G401.6 (cell line): ENCODE data around the gene CHI3L2.

Experiments
- FAIRE-seq: peaks from 2 replicates; lab custom pipeline; 2012; peaks lifted over from hg19 to GRCh38; lab: Jason Lieb, UNC

The CHI3L2 gene, protein sequence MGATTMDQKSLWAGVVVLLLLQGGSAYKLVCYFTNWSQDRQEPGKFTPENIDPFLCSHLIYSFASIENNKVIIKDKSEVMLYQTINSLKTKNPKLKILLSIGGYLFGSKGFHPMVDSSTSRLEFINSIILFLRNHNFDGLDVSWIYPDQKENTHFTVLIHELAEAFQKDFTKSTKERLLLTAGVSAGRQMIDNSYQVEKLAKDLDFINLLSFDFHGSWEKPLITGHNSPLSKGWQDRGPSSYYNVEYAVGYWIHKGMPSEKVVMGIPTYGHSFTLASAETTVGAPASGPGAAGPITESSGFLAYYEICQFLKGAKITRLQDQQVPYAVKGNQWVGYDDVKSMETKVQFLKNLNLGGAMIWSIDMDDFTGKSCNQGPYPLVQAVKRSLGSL

GRCh38 chr1:111227434-111227833 is at the start of gene CHI3L2:
Gene CHI3L2, plus strand, starts transcription at chr1:111227713. Its CDS starts 17 bp downstream, at chr1:111227730.
- no peak for FAIRE-seq

DNA sequence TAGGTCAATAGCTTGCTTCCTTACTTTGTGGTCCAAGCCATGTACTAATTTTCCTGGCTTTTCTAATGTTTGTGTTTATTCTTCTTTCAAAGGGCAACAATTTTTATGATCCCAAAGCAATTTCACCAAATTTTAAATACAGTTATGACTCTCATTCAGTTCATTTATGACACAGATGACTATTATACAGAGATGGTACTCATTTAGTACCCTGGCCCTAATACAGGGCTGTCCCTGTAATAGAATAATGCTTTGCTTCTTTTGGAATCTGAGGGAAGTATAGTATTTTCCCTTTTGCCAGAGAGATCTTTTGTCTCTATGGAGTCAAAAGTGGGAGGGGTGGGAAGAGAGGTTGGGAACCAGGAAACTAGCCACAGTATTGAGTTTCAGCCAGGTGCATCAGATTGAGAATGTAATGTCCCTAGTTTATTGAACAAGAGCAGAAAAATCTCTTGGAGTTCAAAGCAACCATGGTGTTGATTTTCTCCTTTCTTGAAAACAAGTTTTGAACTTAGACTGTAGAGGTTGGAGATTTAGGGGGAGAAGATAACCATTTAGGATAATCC is 47.5 kb upstream of the CHI3L2 start:
- FAIRE-seq: no peak

DNA sequence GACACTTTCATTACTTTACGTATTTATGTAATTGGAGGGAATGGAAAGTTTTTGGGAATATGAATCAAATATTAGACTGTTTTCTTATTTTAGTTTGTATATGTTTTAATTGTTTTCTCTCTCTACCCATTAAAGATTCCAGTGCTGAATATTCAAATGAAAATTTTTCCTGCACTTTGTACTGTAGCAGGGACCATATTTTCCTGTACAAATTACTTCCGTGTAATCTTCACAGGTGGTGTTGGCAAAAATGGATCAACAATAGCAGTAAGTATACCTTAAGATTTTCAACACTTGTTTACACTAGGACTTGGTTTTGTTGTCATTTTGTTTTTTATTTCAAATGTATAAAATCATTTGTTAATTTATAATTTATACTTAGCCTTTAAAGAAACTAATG is 45.5 kb upstream of the CHI3L2 start:
- peak; percentile 19 for FAIRE-seq

DNA sequence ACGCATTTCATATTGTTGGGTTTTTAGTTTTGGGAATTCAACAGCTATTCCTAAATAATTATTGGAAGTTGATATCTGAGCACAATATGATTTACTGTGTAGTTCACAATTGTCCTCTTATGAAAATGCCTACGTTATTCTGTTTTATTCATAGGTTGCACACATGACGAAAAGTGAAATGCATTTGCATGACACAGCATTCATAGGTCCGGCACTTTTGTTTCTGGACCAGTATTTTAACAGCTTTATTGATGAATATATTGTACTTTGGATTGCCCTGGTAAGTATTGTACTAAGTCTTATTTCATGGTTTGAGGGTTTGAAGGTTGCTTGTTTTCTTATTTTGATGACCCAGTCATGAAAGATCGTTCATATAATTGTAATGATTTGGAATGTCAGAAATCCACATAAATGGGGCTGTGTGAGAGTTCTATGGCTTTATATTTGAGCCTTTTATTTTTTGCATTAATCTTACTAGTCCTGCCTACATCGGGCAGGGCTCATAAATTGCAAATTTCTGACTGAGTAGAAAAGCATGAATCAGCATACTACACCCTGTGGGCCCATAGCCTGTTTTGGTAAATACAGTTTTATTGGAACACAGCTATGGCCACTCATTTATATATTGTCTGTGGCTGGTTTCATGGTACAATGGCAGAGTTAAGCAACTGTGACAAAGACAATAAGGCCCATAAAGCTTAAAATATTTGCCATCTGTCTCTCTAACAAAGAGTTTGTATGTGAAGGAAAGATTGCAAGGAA is 44.0 kb upstream of the CHI3L2 start:
- FAIRE-seq: no peak

DNA sequence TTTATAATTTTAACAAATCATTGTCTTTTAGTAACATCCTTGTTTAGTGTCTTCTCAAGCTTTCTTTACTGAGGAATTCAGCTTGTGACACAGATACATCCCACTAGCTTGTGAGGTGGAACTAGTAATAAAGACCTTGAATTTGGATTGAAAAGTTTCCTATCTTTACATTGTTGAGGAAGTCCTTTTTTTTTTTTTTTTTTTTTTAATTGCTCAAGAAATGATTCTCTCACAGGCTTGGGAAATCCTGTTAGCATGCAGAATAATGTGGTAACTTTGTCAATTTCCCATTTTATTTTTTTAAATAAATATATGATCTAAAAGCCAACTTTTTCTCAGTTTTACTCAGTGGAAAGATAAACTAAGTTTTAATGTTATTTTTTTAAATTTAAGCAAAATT is 42.9 kb upstream of the CHI3L2 start:
- FAIRE-seq: no peak

DNA sequence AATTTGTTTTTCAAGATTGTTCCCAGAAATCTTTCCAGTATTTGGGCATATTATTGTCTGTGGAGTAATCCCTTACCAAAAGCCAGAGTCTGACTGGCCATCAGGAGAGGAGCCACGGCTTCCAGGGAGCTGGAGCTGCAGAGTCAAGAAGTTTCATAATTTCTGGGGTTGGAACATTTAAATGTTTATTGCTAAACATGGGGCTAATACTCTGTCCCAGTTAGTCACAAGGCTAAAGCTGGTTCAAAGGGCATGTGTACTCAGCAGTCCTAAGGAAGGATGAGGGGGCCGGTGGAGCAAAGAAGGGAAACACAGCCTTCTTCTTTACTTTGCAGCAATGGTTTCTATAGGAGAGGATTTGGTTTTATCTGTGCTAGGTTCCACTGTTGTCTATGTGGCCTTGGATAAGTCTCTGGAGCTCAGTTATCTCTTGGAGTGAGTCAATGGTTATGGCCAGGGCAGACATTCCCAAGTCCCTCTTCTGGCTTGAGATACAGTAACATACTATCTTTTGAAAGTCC is 36.5 kb upstream of the CHI3L2 start:
- FAIRE-seq: no peak

- FAIRE-seq: no peak
Observed at GRCh38 chr1:111191496-111191895, 36.0 kb upstream of the CHI3L2 start.

- FAIRE-seq: no peak
Observed at GRCh38 chr1:111192074-111192473, 35.4 kb upstream of the CHI3L2 start.

DNA sequence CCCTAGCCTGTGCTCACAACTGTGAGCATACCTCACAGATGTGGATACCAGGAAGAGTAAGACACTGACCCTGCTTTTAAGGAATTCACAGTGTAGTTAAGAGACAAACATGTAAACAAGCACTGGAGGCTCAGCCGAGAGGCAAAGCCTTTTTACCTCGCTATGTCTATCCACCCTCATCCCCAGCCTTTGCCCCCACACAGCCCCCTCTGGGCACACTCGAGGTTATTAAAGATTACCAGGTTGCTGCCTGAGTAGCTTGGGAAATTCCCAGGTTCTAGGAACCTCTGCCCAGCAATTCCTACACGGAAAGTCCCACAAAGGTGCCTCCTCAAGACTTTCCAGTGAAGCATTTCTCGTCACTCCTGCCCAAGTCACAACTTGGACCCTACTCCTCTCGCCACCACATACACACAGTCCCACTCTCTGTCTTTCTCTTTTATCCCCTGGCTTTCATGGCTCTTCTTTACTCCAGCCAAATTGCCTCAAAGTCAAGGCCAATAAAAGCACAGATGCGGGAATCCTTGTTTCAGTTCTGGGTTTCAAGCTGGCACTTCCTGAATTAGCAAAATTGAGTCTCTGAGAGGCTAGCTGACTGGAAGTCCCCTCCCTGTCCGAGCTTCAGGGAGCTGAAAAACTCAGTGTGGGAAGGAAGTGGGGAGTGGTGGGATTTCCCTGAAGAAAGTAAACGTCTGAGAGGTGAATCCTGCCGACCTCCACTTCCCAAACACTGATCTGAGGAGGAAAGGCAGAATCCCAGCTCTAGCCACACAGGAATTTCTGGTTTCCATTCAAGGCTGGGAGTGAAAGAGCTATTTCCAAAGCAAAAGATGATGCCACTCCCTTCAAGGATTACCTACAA is 34.6 kb upstream of the CHI3L2 start:
- no peak for FAIRE-seq

- FAIRE-seq: no peak
Observed at GRCh38 chr1:111193712-111194480, 33.6 kb upstream of the CHI3L2 start.

GRCh38 chr1:111195002-111195684 is 32.4 kb upstream of the CHI3L2 start:
- no peak for FAIRE-seq

DNA sequence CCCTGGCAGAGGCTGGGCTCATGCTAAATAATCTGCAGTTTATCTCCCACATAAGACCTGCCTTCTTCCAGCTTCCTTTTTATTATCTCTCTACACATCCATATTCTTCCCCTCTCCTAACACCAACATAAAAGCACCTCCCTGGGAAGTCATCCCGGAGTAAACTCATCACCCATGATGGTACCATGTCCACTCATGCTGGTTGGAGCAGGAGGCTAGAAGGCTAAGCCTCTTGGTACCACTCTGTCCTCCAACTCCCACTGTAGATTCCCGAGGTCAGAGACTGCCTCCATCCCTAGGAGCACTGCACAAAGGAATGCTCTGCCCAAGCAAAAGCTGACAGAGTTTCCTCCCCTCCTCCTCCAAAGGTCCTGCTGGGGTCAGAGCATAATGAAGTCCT is 31.3 kb upstream of the CHI3L2 start:
- FAIRE-seq: no peak

GRCh38 chr1:111197598-111198284 is 29.8 kb upstream of the CHI3L2 start:
- FAIRE-seq: no peak

DNA sequence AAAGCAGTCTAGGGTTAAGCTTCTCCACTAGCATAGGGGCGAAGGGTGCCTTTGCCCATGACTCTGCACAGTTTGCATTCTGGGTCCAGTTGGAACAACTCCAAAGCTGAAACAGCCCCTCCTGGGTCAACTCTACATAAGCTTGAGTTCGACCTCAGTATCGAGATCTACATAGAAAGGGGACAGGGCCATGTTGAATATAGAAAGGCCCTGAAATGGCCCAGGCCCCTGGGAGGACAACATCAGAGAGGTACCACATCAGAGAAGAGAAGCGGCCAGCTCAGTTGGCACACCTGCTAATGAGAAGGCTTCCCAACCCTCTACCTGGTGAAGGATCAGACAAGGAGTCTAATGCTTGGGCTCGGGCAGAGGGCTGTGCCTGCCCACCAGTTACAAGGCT is 28.7 kb upstream of the CHI3L2 start:
- no peak for FAIRE-seq

DNA sequence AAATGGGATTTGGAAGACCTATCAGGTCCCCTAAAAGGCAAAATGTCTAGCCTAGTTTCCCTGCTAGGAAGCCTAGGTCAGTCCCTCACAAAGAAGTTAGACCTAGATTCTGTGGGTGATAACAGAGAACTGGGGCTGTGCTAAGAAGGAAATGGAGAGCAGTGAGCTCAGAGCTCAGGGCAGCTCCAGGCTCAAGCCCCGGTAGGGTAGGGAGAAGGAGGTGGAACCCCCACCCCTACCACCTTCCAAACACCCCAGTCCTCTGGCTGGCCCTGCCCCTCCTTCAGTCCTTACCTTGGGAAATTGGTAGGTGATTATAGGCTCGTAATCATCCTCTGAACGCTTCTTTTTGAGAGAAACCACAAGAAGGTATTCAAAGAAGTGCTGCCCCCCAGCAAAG is 28.2 kb upstream of the CHI3L2 start:
- no peak for FAIRE-seq

DNA sequence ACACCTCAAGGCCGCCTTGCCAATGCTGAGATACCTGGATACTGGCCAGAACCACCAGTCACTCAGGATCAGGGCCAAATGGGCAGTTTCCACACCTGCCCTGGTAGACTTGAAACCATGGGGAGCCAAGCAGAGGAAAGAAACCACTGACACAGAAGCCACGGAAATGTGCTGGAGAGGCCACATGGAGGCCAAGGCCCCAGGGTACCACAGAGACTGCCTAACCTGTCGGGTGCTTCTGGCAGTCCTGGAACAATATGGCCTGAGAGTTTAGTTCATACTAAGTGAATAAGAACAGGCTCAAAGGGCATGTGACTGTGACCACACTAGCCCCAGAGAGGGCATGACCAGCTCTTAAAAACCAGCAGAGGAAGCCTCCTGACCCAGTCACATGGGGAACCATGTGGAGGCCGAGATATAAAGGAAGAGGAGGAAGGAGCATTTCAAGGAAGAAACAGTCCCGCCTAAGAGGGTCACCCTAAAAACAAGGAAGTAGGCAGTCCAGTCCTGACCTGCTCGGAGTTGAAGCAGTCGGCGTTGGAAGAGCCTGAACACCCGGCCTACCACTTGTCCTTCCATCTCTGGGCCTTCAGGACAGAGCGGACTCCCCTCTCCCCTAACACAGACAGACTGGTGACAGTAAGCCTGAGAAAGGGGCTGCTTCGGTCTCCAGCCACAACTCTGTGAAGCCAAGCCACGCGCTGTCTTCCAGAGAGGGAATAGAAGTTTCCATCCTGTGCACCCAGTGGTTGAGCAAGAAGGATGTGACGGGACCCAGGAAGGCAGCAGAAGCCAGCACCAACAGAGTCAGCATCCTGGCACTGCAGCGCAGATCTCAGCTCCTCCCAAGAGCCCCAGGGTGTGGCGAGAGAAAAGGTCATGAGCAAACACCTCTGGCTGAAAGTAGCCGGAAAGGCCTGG is 27.4 kb upstream of the CHI3L2 start, which contains the start of gene DENND2D:
DENND2D (minus strand) TSS at position 766 of the 921 bp plus-strand sequence; CDS start at position 579, 187 bp downstream.
- FAIRE-seq: no peak

DNA sequence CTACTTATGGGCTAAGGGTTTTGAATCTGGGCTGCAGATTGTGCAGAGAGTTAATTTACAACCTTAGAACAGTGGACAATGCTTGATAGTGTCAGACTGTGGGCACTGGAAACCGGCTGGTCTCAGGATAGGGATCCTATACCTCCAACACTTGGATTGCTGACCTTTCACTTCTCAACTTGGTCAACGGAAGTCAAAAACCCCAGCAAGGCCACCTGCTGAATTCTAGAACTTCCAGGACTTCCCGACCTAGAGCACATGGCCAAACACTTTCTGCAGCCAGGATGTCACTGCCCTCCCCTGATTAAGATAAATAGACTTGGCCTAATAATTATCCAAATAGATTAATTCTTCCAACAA is 26.7 kb upstream of the CHI3L2 start:
- no peak for FAIRE-seq

GRCh38 chr1:111201275-111202090 is 26.0 kb upstream of the CHI3L2 start:
- FAIRE-seq: no peak
